ENCODE data around the gene KIF25. TPM values are rescaled to one million over a fixed set of nuclear protein-coding genes. Genes with fewer than 3 reads are reported as not detected.

The KIF25 gene
- total RNA-seq, 4 donors from 2014 or later, result 0.28 TPM; not detected in 3

DNA sequence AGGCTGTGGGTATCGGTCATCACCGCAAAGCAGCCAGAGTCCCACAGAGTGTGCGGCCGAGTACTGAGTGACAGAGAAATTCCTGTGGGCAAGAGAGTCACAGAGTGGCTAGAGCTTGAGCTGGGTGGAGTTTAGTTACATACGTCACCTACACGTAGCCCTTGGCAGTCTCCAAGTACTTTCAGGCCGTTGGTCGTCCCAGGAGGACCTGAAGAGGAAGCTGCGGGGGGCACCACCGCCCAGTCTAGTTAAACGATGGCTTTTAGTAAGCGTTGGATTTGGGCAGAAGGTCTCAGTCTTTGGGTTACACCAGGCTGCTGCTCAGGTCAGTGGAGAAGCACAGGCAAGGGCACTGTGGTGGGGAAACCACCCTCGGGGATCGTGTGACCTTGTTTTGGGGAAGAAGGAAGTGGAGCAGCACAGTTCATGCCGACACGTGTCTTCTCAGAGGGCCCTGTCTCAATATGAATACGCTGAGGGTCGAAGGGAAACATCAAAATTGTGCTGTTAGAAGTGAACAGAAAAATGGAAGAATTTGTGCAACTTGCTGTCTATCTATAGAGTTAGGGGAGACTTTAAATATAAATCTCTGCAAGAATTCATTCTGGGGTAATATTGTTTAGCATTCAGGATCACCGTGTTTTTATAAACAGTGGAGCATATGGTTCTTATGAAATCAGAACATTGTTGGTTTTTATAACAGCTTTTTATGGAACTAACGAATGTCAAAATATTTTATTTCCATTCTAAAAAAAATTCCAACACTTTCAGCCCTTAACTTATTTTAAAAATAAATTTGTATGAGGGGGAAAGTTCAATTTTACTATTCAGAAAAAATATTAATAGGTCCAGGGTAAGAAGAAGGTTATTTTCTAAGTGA, 28.6 kb downstream of the KIF25 start:
- H3K4me3 ChIP-seq, result no peak overlapping the region
- no peaks in the 10 kb centered on the region for H3K27me3 ChIP-seq
- H3K9me3 ChIP-seq, result no peaks in the 10 kb centered on the region
- no peak for DNase-seq
- H3K27ac ChIP-seq, result no peak overlapping the region
- no peaks in the 10 kb centered on the region for H3K36me3 ChIP-seq
- intact Hi-C loops (cut with DNase I; ENCODE audit: low total_unique reads), result no loop called here
- no peak for TF ChIP-seq POLR2A (IDR thresholded peaks at IDR 0.05)
- TF ChIP-seq, protein P1, sequence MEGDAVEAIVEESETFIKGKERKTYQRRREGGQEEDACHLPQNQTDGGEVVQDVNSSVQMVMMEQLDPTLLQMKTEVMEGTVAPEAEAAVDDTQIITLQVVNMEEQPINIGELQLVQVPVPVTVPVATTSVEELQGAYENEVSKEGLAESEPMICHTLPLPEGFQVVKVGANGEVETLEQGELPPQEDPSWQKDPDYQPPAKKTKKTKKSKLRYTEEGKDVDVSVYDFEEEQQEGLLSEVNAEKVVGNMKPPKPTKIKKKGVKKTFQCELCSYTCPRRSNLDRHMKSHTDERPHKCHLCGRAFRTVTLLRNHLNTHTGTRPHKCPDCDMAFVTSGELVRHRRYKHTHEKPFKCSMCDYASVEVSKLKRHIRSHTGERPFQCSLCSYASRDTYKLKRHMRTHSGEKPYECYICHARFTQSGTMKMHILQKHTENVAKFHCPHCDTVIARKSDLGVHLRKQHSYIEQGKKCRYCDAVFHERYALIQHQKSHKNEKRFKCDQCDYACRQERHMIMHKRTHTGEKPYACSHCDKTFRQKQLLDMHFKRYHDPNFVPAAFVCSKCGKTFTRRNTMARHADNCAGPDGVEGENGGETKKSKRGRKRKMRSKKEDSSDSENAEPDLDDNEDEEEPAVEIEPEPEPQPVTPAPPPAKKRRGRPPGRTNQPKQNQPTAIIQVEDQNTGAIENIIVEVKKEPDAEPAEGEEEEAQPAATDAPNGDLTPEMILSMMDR (IDR thresholded peaks at IDR 0.05), result no peak
- H3K4me1 ChIP-seq, result no peaks in the 10 kb centered on the region

DNA sequence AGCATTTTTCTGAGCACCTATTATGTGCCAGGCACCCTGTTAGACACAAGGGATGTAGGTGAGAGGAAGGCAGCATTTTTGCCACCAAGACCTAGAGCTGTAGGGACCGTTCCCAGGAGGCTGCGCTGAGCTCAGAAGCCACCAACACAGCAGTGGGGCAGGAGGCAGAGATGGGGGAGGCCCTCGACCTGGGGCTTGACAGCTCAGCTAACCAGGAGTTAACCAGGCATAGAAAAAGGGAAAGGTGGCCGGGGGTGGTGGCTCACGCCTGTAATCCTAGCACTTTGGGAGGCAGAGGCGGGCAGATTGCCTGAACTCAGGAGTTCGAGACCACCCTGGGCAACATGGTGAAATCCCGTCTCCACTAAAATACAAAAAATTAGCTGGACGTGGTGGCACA, 29.5 kb downstream of the KIF25 start:
- H3K27me3 ChIP-seq, result no peaks in the 10 kb centered on the region
- no peaks in the 10 kb centered on the region for H3K4me1 ChIP-seq
- TF ChIP-seq POLR2A (IDR thresholded peaks at IDR 0.05), result no peak
- TF ChIP-seq, protein P1 (IDR thresholded peaks at IDR 0.05), result no peak
- H3K27ac ChIP-seq, result no peak overlapping the region
- intact Hi-C loops (cut with DNase I; ENCODE audit: low total_unique reads), result no loop called here
- no peaks in the 10 kb centered on the region for H3K9me3 ChIP-seq
- H3K4me3 ChIP-seq, result no peak overlapping the region
- H3K36me3 ChIP-seq, result no peaks in the 10 kb centered on the region
- no peak for DNase-seq

DNA sequence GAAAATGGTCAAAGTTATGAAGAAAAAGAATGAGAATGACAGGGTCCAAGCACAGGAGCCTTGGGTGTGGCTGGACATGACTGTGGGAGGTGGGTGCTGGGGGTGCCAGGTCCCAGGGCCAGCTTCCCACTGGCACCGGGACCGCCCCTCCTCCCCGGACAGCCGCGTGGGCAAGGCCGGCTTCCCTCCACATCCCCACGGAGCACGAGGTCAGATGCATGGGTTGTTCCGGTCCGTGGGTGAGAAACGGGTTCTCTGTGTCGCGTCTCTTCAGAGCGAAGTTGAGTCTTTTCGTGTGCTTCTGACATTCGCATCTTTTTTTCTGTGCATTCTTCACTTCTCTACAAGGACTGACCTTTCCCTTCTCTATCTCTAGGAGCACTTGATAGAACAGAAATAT, 30.1 kb downstream of the KIF25 start:
- DNase-seq, result no peak
- intact Hi-C loops (cut with DNase I; ENCODE audit: low total_unique reads), result no loop called here
- Histone ChIP-seq H3K27me3 (no peaks in the 10 kb centered on the region), H3K9me3 (no peaks in the 10 kb centered on the region), H3K27ac (no peak overlapping the region), H3K4me3 (no peak overlapping the region), H3K36me3 (no peaks in the 10 kb centered on the region), H3K4me1 (no peaks in the 10 kb centered on the region)
- TF ChIP-seq, protein P1 (IDR thresholded peaks at IDR 0.05), result no peak

DNA sequence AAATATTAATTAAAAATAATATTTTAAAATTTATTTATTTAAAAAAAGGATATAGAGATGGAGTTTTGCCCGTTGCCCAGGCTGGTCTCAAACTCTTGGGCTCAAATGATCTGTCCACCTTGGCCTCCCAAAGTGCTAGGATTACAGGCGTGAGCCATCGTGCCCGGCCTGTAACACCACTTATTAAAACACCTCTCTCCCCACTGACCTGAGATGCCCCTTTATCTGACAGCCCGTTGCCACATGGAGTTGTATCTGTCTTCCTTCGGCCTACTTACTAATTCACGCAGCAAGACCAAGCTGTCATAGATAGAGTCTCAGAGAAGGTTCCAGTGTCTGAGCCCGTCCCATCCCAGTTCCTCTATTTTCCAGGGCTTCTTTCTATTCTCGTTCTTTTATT, 30.7 kb downstream of the KIF25 start:
- no peak for DNase-seq
- Histone ChIP-seq H3K4me1 (no peaks in the 10 kb centered on the region), H3K9me3 (no peaks in the 10 kb centered on the region), H3K27me3 (no peaks in the 10 kb centered on the region), H3K4me3 (no peak overlapping the region), H3K36me3 (no peaks in the 10 kb centered on the region), H3K27ac (no peak overlapping the region)
- TF ChIP-seq, protein P1 (IDR thresholded peaks at IDR 0.05), result no peak
- no peak for TF ChIP-seq POLR2A (IDR thresholded peaks at IDR 0.05)
- intact Hi-C loops (cut with DNase I; ENCODE audit: low total_unique reads), result no loop called here

DNA sequence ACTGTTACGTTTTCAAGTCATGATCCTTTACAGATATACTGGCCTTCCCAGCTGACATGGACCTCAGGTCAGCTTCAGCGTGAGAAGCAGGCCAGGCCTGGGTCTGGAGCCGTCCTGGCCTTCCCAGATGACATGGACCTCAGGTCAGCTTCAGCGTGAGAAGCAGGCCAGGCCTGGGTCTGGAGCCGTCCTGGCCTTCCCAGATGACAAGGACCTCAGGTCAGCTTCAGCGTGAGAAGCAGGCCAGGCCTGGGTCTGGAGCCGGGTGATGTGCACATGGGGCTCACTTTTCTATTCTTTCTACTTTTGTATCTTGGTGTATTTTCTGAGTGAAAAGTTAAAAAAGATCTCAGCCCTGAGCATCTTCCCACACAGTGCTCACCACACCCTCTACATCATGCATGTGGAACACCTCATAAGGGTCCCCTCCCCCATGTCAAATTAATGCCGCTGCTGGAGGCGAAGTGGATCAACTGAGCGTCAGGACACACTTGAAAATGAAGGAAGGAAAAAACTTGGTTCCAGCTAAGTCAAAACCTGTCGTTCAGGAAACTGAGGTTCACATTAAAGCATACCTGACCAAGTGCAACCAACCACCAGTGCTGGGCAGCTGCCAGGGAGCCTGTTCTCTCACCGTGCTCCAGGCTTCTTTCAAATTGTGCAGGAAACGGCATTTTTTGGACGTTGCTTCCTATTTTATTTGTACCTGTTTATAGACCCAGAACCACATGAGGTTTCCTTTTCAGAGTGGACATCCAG, 32.2 kb downstream of the KIF25 start:
- TF ChIP-seq, protein P1 (IDR thresholded peaks at IDR 0.05), result no peak
- TF ChIP-seq POLR2A (IDR thresholded peaks at IDR 0.05), result no peak
- no peaks in the 10 kb centered on the region for H3K9me3 ChIP-seq
- H3K4me1 ChIP-seq, result no peaks in the 10 kb centered on the region
- H3K27ac ChIP-seq, result no peak overlapping the region
- no peak for DNase-seq
- H3K4me3 ChIP-seq, result no peak overlapping the region
- intact Hi-C loops (cut with DNase I; ENCODE audit: low total_unique reads), result no loop called here
- no peaks in the 10 kb centered on the region for H3K36me3 ChIP-seq
- H3K27me3 ChIP-seq, result no peaks in the 10 kb centered on the region

All from uterus (tissue), 4 donors.